Measurements from ENCODE around the gene PDE5A. TPM values are rescaled to one million over a fixed set of nuclear protein-coding genes. Genes with fewer than 3 reads are reported as not detected.
A peak's percentile ranks its signal among the peaks of the same experiment; 100 is the strongest.

The PDE5A gene
- total RNA-seq, 1 experiment from 2014 or later: 8.5 TPM

DNA sequence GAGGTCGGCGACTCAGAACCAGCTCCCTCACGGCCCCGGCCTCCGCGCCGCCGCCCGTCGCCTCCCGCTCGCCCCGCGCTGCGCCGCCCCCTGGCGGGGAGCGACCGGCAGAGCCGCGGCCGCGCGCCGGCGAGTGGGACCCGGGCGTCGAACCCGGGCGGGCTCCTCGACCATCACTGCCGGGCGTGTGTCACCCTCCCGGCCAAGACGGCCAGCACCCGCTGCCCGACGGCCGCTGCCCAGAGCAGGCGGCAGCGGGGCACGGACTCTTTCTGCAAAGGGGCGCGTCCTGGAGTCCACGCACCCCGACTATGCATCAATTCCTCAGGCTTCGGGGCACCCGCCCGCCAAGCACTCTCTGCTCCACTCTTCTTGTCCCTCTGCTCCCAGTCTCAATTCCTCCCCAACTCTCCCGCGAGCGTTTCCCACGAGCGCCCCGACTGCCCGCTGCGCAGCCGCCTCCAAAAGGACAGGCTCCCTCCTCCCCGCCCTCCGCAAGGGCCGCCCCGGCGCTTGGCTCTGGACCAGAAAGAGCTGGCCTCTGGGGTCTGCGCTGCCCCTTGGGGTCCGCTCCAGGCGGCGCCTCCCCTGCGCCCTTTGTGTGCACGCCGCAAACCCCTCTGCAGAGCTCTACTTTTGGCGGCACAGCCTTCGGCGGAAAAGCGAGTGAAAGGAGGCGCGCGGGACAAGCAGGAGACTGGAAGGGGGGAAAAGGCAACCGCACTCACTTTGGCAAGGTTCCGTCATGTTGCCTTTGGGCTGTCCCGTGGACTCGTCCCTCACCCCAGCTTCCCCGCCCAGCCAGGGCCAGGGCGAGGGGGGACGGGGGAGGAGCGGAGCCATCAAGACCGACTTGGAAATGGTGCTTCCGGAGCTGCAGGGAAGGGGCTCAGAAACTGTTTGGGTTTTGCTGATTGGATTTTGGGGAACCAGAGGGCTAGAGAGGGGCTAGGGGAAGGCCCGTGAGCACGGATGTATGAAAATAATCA is 1.0 kb downstream of the PDE5A start:
- Histone ChIP-seq H4K20me1 (ENCODE audit: insufficient read depth) (no peaks in the 10 kb centered on the region), H3K4me2 (peak overlapping the region; percentile 77), H3K27me3 (ENCODE audit: insufficient read depth, low read depth) (no peaks in the 10 kb centered on the region), H3F3A (ENCODE audit: insufficient read depth, low read depth) (no peaks in the 10 kb centered on the region), H3K27ac (0 out of 2 replicates have a peak overlapping the region, but pooled peaks have one; percentile 37), H3K79me2 (ENCODE audit: low read depth) (no peaks in the 10 kb centered on the region), H3K9me2 (ENCODE audit: insufficient read depth) (no peaks in the 10 kb centered on the region), H3K9me3 (ENCODE audit: insufficient read depth, low read depth) (no peaks in the 10 kb centered on the region), H3K4me1 (replicated peaks; ENCODE audit: insufficient read depth) (peaks cover 28% of the 10 kb centered on the region), H3K4me3 (peak overlapping the region; percentile 68), H3K36me3 (ENCODE audit: low read depth) (no peaks in the 10 kb centered on the region), H2AFZ (peak overlapping the region; percentile 93)
- ChIA-PET POLR2A (ENCODE audit: unreplicated experiment) (interaction anchor here (0.6 kb wide), 1 partner anchor 644 kb away, joined by 3 read pairs; no protein-coding TSS in a partner anchor), CTCF (interaction anchor here (0.9 kb wide), 1 partner anchor 30 kb away, joined by 4 read pairs; no protein-coding TSS in a partner anchor)
- TF ChIP-seq, protein P1, sequence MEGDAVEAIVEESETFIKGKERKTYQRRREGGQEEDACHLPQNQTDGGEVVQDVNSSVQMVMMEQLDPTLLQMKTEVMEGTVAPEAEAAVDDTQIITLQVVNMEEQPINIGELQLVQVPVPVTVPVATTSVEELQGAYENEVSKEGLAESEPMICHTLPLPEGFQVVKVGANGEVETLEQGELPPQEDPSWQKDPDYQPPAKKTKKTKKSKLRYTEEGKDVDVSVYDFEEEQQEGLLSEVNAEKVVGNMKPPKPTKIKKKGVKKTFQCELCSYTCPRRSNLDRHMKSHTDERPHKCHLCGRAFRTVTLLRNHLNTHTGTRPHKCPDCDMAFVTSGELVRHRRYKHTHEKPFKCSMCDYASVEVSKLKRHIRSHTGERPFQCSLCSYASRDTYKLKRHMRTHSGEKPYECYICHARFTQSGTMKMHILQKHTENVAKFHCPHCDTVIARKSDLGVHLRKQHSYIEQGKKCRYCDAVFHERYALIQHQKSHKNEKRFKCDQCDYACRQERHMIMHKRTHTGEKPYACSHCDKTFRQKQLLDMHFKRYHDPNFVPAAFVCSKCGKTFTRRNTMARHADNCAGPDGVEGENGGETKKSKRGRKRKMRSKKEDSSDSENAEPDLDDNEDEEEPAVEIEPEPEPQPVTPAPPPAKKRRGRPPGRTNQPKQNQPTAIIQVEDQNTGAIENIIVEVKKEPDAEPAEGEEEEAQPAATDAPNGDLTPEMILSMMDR (conservative IDR thresholded peaks at IDR 0.05): peak; percentile 42
- TF ChIP-seq EZH2 (IDR thresholded peaks at IDR 0.05; ENCODE audit: low read depth): no peak
- intact Hi-C loops (cut with micrococcal nuclease; ENCODE audit: unreplicated experiment): loop anchor here (1.0 to 5.0 kb wide), 6 partner anchors 70 to 645 kb away; no protein-coding TSS in a partner anchor
- DNase-seq: peak in 1 of 2 experiments; percentile 51
- BruUV-seq (replicated peaks): no TSS peak

DNA sequence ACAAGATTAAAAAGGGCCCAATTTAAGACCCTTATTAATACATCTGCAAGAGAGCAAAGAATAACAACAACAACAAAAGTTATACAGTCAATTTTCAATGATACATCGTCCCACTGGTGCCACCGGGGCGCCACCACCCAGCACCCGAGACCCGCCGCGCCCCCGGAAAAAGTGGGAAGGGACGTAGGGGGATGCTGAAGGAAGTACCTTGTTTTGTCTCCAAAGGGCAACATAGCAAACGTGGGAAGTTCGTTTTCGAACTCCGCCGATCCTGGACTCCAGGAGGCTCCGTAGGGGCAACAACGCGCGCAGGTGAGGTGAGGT is 1.7 kb downstream of the PDE5A start:
- no peaks in the 10 kb centered on the region for H3F3A ChIP-seq (ENCODE audit: insufficient read depth, low read depth)
- intact Hi-C loops (cut with micrococcal nuclease; ENCODE audit: unreplicated experiment): loop anchor here (2.0 to 5.0 kb wide), 3 partner anchors 70 to 644 kb away; no protein-coding TSS in a partner anchor
- CTCF ChIA-PET: no interaction called here
- H3K9me3 ChIP-seq (ENCODE audit: insufficient read depth, low read depth): no peaks in the 10 kb centered on the region
- DNase-seq: no peak
- H3K27me3 ChIP-seq (ENCODE audit: insufficient read depth, low read depth): no peaks in the 10 kb centered on the region
- H3K79me2 ChIP-seq (ENCODE audit: low read depth): no peaks in the 10 kb centered on the region
- H3K4me3 ChIP-seq: peak overlapping the region; percentile 68
- H3K4me2 ChIP-seq: peak overlapping the region; percentile 77
- POLR2A ChIA-PET (ENCODE audit: unreplicated experiment): no interaction called here
- H3K27ac ChIP-seq: no peak overlapping the region
- peaks cover 22% of the 10 kb centered on the region for H3K4me1 ChIP-seq (replicated peaks; ENCODE audit: insufficient read depth)
- H3K36me3 ChIP-seq (ENCODE audit: low read depth): no peaks in the 10 kb centered on the region
- H2AFZ ChIP-seq: peak overlapping the region; percentile 95
- no peak for TF ChIP-seq EZH2 (IDR thresholded peaks at IDR 0.05; ENCODE audit: low read depth)
- TF ChIP-seq, protein P1 (conservative IDR thresholded peaks at IDR 0.05): peak; percentile 12; the same call in 1 of the 2 replicates
- no peaks in the 10 kb centered on the region for H4K20me1 ChIP-seq (ENCODE audit: insufficient read depth)
- BruUV-seq (replicated peaks): no TSS peak
- no peaks in the 10 kb centered on the region for H3K9me2 ChIP-seq (ENCODE audit: insufficient read depth)

DNA sequence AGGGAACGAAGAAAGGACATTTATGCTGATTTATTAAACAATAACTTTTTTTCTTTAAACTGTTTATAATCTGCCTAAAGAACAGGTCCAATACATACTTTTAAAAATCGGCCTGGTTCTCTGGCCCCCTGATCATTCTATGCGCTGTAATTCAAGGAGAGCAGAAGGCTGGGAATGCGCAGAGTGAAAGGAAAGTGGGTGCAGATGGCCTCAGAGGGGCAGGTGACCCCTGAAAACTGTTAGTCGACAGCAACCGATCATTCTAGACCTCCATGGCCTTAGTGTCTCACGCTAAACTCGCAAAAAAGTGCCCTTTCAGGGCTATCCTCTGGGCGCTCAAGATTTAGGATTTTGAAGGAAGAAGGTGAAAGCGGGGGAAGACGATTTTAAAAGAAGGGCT is 2.2 kb downstream of the PDE5A start:
- BruUV-seq (replicated peaks): TSS peak; percentile 18
- H3K9me2 ChIP-seq (ENCODE audit: insufficient read depth): no peaks in the 10 kb centered on the region
- no peaks in the 10 kb centered on the region for H3K79me2 ChIP-seq (ENCODE audit: low read depth)
- H3K9me3 ChIP-seq (ENCODE audit: insufficient read depth, low read depth): no peaks in the 10 kb centered on the region
- H2AFZ ChIP-seq: peak overlapping the region; percentile 95; the same call in 1 of the 2 replicates
- H3K27ac ChIP-seq: no peak overlapping the region
- H3F3A ChIP-seq (ENCODE audit: insufficient read depth, low read depth): no peaks in the 10 kb centered on the region
- H3K4me1 ChIP-seq (replicated peaks; ENCODE audit: insufficient read depth): peaks cover 22% of the 10 kb centered on the region
- H3K27me3 ChIP-seq (ENCODE audit: insufficient read depth, low read depth): no peaks in the 10 kb centered on the region
- H3K4me3 ChIP-seq: peak overlapping the region; percentile 68
- no peaks in the 10 kb centered on the region for H4K20me1 ChIP-seq (ENCODE audit: insufficient read depth)
- TF ChIP-seq, protein P1 (conservative IDR thresholded peaks at IDR 0.05): peak; percentile 4; the same call in 1 of the 2 replicates
- no peak for TF ChIP-seq EZH2 (IDR thresholded peaks at IDR 0.05; ENCODE audit: low read depth)
- POLR2A ChIA-PET (ENCODE audit: unreplicated experiment): no interaction called here
- CTCF ChIA-PET: no interaction called here
- H3K4me2 ChIP-seq: peak overlapping the region; percentile 77
- no peak for DNase-seq
- intact Hi-C loops (cut with micrococcal nuclease; ENCODE audit: unreplicated experiment): loop anchor here (2.0 to 5.0 kb wide), 3 partner anchors 69 to 644 kb away; no protein-coding TSS in a partner anchor
- no peaks in the 10 kb centered on the region for H3K36me3 ChIP-seq (ENCODE audit: low read depth)

Measured in PC-9 (cell line).